SW480 (cell line): ENCODE measurements around the gene SLC4A2.
A peak's percentile ranks its signal among the peaks of the same experiment; 100 is the strongest.

Source experiments
- DNase-seq: peaks from one replicate; pipeline ENCODE4 v3.0.0-alpha.2; 2016; ENCODE audit warnings: low spot score

Gene SLC4A2

DNA sequence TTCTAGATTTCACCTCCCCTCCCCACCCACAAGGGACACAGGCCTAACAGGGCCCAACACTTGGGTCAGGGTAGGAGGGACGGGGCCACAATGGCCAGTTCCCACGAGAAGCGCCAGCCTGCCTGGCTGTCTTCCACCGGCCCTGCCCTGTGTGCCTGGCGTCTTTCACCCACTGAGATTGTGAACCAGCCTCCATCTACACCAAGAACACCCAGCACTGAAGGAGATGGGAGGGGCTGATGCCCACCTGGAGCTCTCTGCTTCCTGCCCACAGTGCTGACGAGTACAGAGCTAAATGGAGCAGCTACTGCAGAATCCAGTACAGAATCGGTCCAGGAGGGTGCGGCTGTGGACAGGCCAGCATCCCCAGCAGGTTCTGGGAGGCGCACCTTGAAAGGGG, 13.4 kb upstream of the SLC4A2 start:
- no peak for DNase-seq

DNA sequence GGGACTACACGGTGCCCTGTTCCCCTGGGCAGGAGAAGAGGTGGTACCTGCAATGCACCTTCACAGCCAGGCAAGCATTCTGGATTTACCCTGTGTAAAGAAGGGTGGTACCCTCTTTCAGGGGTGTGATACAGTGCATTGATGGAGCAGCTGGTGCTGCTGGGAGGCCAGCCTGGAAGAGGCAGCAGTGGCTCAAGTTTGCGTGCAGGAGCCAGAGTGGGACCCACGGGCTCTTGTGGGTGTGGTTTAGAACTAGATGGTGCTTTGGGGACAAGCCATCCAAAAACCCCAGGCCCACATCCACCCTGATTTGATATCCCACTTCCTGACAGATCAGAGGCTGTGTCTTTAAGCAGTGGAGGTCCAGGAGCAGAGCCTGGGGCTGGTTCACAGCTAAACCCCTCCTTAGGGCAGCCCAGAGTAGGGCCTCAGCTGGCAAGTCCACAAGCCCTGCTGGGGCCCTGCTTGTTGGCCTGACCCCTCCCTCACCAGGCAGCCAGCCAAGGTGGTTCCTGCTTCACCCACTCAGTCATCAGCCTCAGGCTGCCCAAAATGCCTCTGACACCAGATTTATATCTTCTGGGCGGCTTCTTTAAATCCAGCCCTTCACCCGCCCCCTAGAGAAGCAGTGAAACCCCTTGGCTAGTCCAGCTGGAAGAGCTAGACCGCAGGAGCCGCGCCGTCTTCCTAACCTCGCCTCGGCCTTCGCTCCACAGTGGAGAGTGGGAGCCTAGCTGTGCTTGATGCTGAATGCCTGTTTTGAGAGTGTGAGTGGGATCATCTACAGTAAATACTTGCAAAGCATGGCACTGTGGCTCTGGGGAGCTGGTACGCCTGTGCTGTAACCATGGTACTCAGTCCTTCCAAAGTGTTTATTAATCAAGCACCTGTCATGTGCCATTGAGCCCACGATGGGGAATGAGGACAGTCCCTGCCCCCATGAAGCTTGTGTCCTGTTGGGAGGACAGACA, 12.5 kb upstream of the SLC4A2 start:
- DNase-seq = no peak

DNA sequence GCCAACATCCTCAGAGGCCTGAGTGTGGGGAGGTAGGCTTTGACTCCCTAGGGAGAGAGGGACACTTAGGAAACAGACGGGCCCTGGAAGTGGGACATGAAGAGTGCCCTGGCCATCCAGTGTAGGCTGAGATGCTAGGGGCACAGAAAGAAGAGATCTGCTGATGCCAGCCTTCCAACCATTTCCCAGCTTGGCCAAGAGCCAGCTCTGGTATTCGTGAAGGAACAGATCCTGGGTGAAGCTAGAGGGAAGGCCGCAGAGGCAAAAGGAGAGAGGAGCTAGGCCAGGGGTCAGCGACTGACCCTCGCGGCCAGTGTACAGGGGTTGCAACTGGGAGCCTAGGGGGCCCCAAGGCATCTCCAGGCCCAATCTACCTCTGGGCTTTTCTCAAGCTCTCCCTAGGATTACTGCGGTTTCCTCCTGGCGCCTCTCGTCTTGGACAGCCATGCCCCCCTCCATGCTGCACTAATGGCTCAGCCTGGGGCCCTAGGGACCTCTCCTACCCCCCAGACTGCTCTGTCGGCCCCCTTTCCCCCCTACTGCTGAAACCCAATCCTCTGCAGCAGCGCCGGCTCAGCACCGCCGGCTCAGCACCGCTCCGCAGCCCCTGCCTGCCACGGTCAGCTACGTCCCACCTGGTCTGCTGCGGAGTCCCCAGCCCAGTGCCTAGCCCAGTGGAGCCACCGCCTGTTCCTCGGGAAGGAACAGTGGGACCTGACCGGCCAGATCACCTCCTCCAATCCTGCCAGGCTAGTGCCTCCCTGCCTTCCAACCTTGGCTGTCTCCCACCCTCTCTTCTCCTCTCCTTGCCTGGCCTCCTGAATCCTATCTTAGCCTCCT, 11.2 kb upstream of the SLC4A2 start, which contains the start of gene ASIC3:
ASIC3 (plus strand) TSS at position 556 of the 840 bp plus-strand sequence. CDS start 355 bp downstream, outside the sequence.
- DNase-seq = no peak

DNA sequence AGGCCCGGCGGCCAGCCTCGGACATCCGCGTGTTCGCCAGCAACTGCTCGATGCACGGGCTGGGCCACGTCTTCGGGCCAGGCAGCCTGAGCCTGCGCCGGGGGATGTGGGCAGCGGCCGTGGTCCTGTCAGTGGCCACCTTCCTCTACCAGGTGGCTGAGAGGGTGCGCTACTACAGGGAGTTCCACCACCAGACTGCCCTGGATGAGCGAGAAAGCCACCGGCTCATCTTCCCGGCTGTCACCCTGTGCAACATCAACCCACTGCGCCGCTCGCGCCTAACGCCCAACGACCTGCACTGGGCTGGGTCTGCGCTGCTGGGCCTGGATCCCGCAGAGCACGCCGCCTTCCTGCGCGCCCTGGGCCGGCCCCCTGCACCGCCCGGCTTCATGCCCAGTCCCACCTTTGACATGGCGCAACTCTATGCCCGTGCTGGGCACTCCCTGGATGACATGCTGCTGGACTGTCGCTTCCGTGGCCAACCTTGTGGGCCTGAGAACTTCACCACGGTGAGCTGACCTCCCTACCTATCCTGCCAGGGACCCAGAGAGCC, 10.4 kb upstream of the SLC4A2 start:
- DNase-seq = no peak

DNA sequence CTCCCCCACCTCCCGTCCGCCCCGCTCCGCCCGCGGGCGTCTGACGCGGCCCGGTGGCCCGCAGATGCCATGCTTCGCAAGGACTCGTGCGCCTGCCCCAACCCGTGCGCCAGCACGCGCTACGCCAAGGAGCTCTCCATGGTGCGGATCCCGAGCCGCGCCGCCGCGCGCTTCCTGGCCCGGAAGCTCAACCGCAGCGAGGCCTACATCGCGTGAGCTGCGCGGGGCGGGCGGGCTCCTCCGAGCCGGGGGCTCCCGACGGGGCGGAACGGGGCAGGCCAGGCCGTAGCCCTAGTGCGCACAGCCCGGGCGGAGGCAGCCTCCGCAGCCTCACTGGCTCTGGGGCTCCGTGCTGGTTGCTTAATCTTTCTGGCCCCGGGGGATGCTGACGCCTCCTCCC, 8.3 kb upstream of the SLC4A2 start:
- DNase-seq = no peak

DNA sequence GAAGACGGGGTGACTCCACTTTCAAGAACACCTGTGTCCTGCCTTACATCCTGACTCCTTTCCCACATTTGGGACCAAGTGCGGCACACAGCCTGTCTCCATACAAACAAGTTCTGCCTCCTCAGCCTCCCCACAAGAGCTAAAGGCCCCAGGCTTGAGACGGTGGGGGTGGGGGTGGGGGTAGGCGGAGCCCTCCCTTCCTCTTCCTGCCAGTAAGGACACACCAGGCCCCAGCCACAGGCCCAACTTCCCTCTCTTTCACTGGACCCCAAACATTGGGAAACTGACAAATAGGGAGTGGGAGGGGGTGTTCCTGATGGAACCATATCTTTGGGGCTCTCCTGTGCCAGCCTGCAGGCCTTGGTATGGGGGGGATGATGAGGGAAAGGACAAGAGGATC, 6.3 kb upstream of the SLC4A2 start:
- DNase-seq = no peak

DNA sequence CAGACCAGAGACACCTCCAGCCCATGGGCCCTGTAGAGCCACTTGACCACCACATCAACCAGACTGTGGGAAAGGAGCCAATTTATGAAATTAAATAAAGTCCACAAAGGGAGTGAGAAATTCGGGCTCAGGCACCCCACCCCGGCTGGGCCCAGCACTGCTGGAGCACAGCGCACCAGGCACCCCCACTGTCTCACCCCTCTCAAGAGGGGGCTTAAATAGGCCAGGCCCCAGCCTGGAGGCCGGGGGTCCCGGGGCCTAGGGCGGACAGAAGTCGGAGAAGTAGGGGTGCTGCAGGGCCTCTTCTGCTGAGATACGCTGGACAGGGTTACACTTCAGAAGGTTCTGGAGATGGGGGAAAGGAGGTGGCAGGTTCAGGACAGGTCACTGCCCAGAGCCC, 5.6 kb upstream of the SLC4A2 start:
- no peak for DNase-seq

DNA sequence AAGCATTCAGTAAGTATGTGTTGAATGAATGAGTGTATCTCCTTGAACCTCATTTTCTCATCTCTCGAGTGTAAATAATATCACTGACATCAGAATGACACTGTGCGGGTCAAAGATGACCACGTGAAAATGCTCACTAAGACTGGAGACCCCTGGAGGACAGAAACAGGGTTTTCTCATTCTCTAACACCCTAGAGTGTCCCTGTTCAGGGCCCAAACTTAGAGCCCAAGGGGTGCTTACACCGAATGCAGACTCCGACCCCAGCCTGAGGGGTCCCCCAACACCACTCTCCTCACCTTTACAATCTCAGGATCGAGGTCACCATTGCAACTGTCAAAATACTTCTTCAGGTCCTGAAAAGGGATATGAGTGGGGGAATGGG, 3.1 kb upstream of the SLC4A2 start:
- no peak for DNase-seq

DNA sequence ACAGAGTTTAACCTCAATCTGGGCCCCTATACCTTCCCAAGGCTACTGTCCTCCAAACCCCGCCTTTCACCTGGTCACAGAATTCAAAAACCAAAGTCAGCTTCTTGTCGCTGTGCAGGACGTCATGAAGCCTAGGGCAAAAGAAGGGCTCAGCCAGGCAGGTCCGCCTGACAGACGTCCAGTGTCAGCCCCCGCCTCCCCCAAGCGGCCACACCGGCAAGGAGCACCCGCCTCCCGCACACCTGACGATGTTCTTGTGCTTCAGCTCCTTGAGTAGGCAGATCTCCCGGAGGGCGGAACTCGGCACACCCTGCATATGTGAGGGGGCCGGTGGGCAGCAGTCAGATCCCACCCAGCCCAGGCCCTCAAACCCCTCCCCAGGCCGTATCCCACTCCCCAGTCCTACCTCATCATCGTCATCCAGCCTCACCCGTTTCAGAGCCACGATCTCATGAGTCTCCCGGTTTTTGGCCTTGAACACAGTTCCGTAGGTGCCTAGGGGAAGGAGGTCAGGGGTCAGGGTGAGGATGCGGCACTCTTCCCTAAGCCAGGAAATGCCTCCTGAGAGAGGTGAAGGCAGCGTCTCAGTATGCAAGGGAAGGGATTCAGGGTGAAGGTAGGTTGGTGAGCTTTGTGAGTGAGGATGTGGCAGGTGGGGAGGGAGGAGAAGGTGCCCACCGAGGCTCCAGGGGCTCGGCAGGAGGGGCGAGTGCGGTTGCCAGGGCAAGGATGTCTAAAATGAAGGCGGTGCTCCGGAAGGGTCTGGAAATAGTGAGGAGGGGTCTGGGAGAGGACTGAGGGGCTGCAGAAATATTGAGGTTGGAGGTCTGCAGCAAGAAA, 2.5 kb upstream of the SLC4A2 start:
- DNase-seq = no peak

DNA sequence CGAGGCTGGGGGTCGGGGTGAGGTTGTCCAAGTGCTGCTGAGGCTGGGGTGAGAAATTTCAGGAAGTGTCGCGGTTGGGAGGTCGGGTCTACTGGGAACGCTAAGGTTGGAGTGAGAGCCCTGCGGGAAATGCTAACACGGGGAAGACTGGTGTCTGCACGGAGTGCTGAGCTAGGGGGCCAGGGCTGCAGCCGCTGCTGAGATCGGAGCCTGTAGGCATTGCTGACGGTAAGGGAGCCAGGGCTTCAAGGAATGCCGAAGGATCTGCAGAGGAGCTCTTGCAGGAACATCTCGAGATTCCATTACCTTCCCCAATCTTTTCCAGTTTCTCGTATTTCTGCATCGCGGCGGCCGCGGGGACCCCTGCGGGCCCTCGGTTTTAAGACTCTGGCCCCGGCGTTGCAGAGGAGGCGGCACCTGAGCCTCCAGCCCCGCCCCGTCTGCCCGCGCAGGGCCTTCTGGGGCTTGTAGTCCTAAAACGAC, 1.8 kb upstream of the SLC4A2 start, which contains the start of gene CDK5:
CDK5 (minus strand) TSS at position 392 of the 483 bp plus-strand sequence; CDS start at position 343, 49 bp downstream.
- peak; percentile 46 for DNase-seq

DNA sequence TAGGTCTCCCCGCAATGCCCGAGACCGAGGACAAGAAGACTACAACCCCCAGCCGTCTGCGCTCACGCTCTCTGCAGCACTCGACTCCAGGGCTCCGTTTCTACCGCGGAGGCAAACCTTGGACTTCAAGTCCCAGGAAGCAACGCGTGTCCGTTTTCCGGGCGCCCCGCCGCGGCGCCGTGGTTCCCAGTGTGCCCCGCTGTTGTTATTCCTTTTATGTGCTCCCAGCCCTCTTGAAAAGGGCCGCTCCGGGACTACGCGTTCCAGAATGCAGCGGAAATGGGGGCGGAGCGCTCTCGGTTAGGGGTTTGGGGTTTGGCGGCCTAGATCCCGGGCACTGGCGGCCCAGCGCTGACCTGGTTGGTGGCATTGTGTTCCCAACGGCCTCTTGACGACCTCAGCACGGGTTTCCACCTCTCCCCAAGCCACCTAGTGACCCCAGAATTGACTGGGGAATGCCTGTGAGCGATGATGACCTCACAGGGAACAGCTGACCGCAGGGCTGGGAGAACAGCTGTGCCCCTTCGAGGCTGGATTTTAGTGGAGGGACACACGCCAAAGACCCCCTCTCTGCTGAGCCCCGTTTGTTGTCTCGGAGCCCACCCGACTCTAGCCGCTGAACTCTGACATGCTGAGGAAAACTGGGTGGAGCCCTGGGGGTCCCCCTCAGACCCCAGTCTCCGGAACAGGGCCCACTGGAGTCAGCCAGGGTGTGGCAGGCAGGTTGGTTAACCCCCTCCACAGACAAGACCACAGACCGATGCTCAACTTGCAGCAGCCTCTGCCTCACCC, 1.2 kb upstream of the SLC4A2 start:
- peak; percentile 99 for DNase-seq

DNA sequence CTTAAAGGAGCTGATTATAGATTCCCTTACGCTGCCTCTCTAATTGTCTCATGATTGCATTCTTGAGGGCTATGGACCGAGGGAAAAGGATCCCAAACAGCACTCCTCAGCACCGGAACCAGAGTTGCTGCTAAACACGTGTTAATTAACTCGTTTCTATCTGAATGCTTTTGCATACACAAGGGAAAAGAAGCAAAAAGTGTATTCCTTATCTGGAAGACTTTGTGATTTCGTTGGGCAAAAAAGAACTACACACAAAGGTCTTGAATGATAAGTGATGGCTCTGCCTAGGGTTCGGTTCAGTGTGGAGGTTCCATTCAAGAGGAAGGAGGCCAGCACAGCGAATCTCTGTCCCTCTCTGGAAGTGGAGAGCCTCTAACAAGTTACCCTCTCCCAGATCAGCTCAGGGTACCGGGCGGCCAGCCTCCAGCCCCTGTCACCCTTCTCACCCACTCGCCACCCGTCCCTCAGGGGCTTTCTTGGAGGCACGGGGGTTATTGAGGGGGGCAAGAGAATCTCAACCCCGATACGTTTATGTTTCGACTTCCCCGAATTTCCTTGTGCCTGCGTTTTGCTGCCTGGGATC, 515 bp upstream of the SLC4A2 start:
- peak; percentile 31 for DNase-seq

DNA sequence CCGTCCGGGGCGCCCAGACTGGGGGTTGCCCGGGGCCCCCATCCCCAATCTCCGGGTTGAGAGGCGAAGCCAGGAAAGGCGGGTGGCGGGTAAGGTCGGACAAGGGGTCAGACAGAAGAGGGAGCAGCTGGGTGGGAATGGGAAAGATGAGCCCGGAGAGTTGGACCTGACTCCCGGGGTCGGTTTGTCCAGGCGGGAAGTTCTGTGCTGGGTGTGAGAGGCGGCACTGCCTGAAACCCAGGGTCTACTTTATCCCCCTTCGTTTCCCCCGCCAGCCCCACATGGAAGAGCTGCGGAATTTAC, 675 bp downstream of the SLC4A2 start:
- peak; percentile 25 for DNase-seq

DNA sequence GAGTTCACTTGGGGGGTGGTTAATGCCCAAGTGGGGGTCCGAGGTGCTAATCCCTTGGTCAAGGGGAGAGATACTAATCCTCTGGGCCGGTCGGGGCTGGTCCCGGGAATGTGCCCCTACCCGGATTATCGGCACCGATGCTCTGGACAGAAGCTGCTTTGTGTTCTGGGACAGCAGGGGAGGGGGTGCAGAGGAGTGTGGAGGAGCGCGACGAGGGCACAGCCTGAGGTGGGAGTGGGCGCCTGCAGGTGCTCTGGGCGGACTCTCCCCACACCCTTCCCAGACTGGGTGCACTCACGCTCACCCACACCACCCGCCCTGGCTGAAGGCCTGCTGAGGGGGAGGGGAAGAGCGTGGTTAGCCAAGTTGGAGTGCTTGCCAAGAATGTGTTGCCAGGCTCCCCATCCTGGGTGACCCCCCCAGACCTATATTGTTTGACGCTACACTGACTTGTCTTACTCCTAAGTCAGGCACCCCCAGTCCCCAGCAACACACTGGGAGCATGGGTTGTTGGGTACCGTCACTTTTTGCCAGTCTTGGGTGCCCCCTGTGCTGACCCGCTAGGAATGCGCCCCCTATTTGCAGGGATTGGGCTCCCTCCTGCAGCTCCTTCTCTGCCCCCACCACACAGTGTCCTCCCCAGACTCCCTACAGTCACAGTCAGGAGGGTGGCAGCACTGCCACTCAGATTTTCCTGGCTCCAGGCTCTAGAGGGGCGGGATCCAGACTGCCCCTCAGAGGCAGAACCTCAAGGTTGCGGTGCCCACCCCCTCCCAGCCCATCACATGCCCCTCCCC, 1.2 kb downstream of the SLC4A2 start:
- peak; percentile 21 for DNase-seq

DNA sequence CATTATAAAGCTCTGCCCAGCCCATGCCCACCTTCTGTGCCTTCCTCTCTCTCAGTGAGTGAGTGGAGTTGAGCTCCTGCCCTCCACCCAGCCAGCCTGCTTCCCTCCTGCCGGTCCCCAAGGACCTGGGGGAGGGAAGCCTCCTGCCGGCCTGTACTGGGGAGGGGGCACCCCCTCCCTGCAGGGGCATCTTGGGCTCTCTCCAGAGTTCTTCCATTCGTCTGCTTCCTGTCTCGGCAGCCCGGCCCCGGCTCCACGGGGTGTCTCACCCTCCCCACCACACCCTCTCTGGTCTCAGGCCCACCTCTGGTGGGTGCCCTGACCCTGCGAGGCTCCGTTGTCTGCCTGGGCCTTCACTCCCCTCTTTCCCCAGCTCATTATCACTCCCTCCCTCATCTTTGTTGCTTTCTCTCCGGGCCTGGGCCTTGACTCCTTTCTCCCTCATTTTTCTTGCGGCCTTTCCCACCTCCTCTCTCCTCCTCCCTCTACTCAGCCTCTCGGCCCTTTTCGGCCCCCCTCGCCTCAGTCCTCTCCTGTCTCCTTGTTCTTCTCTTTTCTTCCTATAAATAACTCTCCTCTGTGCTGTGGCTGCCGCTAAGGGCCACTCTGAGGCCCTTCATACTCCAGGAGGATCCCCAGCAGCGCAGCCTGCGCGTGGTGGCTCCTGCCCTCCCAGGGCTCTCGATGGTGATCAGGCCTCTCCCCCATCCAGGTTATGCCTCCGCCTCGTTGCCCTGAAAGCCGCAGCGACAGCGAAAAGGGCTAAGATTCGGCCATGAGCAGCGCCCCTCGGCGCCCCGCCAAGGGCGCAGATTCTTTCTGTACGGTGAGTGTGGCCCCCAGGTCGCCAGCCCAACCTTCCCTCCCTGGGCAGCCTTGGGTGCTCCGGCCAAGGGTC, 2.1 kb downstream of the SLC4A2 start:
- DNase-seq = no peak

DNA sequence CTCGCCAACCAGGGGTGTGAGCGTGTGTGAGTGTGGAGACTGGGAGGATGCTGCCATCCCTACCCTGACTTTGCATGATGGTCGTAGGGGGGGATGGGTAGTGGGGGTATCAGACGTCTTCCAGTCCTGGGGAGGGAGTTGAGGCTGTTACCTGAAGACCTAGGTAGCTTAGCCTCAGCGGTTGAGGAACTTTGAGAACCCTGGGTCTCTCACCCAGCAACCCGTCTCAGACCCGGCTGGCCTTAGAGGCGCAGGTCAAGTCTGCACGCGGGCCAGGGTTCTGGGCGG, 2.7 kb downstream of the SLC4A2 start:
- DNase-seq = no peak

DNA sequence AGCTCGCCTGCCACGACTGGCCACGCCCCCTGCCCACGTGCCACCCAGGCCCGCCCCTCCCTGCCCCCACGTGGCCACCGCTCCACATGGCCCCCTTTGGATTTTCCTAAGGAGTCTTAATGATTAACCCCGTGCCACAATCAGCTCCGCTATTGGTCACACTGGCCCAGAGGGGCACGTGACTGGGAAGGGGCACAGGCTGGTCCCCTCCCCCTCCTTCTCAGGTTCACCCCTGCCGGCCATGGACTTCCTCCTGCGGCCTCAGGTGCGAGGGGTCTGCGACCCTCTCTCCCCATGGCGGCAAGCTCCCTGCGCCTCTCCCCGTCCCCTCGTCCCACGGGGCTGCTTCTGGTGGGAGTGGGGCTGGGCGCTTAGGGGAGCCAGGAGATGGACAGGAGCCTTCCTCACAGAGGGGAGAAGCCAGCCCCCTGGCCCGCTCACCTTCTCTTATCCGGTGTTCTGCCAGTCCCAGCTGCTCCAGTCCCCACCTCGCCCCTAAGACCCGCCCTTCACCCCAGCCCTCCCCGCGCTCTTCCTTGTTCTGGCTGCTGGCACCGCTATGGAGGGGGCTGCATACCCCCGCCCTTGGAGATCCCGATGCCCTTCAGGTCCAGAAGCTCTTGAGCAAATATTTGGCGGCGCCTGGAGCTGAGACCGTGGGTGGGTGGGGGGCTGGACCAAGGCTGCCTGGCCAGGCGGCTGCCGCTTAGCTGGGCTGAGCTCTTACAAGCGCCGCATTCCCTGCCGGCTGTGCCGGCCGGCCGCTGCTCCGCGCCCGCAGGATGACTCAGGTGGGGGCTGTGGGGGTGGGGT, 3.2 kb downstream of the SLC4A2 start:
- peak; percentile 88 for DNase-seq

DNA sequence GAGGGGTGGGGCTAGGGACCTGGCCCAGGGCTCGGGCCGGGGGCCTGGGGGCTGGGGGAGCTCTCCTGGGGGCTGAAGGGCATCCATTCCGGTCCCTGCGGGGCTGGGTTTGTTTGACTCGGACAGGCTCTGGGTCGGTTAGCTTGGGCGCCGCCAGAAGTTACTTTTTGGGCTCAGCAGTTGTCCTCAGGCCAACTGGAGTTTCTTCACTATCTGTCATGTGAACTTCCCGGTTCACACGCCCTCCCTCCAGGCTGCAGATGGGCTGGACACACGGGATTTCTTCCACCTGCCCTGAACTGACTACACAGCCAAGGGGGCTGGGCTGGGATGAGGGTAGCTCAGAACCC, 3.8 kb downstream of the SLC4A2 start:
- no peak for DNase-seq
